HCEC 1CT (cell line): ENCODE measurements around the gene PCDHGA2.
"Not testable (repeated sequence)": the region's sequence is repeated elsewhere in the genome, so short reads cannot be mapped to it uniquely, and the experiment has no call there.

Experiments used
- DNase-seq: peaks from one replicate; pipeline ENCODE4 v3.0.0-alpha.2; 2017

Gene PCDHGA2

GRCh38 chr5:141349917-141350619 lies 11.5 kb downstream of the PCDHGA2 start, which contains the start of gene PCDHGB1:
TSS of gene PCDHGB1 (plus strand) at chr5:141350099. CDS start at chr5:141350261, 162 bp downstream.
- peak; percentile 59 for DNase-seq

- DNase-seq, result no peak
Measured at GRCh38 chr5:141351591-141351990, 13.0 kb downstream of the PCDHGA2 start.

GRCh38 chr5:141354900-141355469 lies 16.4 kb downstream of the PCDHGA2 start, which contains the start of gene PCDHGA4:
TSS of gene PCDHGA4 (plus strand) at chr5:141355021. CDS start at chr5:141355108, 87 bp downstream.
- no peak for DNase-seq

GRCh38 chr5:141355641-141356040 lies 17.1 kb downstream of the PCDHGA2 start:
- DNase-seq, result no peak

GRCh38 chr5:141356133-141356532 lies 17.6 kb downstream of the PCDHGA2 start:
- no peak for DNase-seq

GRCh38 chr5:141356950-141357349 lies 18.4 kb downstream of the PCDHGA2 start:
- no peak for DNase-seq

- peak; percentile 53 for DNase-seq
Measured at GRCh38 chr5:141359790-141360426, 21.3 kb downstream of the PCDHGA2 start, which contains the start of gene PCDHGB2. TSS of gene PCDHGB2 (plus strand) at chr5:141359994. CDS start at chr5:141360136, 142 bp downstream.

GRCh38 chr5:141360685-141361084 lies 22.1 kb downstream of the PCDHGA2 start:
- DNase-seq, result no peak

GRCh38 chr5:141362719-141363118 lies 24.2 kb downstream of the PCDHGA2 start:
- no peak for DNase-seq

GRCh38 chr5:141363952-141364660 lies 25.5 kb downstream of the PCDHGA2 start, which contains the start of gene PCDHGA5:
TSS of gene PCDHGA5 (plus strand) at chr5:141364162. CDS start at chr5:141364331, 169 bp downstream.
- no peak for DNase-seq

GRCh38 chr5:141366016-141366896 lies 27.7 kb downstream of the PCDHGA2 start:
- DNase-seq, result no peak

GRCh38 chr5:141369994-141370848 lies 31.7 kb downstream of the PCDHGA2 start, which contains the start of gene PCDHGB3:
TSS of gene PCDHGB3 (plus strand) at chr5:141370242. CDS start at chr5:141370395, 153 bp downstream.
- peak; percentile 77 for DNase-seq

GRCh38 chr5:141371572-141372475 lies 33.3 kb downstream of the PCDHGA2 start:
- DNase-seq, result no peak

GRCh38 chr5:141373673-141374317 lies 35.2 kb downstream of the PCDHGA2 start, which contains the start of gene PCDHGA6:
TSS of gene PCDHGA6 (plus strand) at chr5:141373891. CDS start at chr5:141374084, 193 bp downstream.
- peak; percentile 32 for DNase-seq

- DNase-seq, result no peak
Measured at GRCh38 chr5:141374627-141375026, 36.1 kb downstream of the PCDHGA2 start.

- DNase-seq, result not testable (repeated sequence)
Measured at GRCh38 chr5:141375444-141376155, 37.0 kb downstream of the PCDHGA2 start.

- DNase-seq, result peak; percentile 63
Measured at GRCh38 chr5:141382469-141383294, 44.1 kb downstream of the PCDHGA2 start, which contains the start of gene PCDHGA7. TSS of gene PCDHGA7 (plus strand) at chr5:141382742. CDS start at chr5:141382900, 158 bp downstream.
